ENCODE data around the gene COPS2. TPM values are rescaled to one million over a fixed set of nuclear protein-coding genes. Genes with fewer than 3 reads are reported as not detected.

Gene COPS2
- total RNA-seq, 1 donor = 85.9 TPM

DNA sequence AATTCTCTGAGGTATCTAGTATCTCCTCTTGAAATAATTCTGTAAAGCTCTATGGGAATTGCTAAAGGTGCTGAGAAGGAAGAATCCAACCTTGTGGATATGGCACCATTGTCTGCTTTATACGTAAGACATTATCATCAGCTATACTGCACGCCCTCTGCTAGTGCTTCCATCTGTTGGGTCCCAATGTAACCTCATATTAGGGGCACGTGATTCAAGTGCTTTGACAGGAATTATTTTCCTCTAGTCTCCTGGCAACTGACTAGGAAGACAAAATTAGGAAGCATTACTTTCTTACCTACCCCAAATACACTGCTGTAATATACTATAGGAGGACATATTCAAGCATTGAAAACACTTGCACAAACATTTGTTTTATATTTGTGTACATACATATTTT lies 24.0 kb downstream of the COPS2 start:
- no peak overlapping the region for H3K4me3 ChIP-seq (ENCODE audit: low read depth, low read length)
- TF ChIP-seq, protein P1, sequence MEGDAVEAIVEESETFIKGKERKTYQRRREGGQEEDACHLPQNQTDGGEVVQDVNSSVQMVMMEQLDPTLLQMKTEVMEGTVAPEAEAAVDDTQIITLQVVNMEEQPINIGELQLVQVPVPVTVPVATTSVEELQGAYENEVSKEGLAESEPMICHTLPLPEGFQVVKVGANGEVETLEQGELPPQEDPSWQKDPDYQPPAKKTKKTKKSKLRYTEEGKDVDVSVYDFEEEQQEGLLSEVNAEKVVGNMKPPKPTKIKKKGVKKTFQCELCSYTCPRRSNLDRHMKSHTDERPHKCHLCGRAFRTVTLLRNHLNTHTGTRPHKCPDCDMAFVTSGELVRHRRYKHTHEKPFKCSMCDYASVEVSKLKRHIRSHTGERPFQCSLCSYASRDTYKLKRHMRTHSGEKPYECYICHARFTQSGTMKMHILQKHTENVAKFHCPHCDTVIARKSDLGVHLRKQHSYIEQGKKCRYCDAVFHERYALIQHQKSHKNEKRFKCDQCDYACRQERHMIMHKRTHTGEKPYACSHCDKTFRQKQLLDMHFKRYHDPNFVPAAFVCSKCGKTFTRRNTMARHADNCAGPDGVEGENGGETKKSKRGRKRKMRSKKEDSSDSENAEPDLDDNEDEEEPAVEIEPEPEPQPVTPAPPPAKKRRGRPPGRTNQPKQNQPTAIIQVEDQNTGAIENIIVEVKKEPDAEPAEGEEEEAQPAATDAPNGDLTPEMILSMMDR (IDR thresholded peaks at IDR 0.05; ENCODE audit: insufficient read depth, low read depth, low read length) = no peak
- DNase-seq (ENCODE audit: low read depth) = no peak

DNA sequence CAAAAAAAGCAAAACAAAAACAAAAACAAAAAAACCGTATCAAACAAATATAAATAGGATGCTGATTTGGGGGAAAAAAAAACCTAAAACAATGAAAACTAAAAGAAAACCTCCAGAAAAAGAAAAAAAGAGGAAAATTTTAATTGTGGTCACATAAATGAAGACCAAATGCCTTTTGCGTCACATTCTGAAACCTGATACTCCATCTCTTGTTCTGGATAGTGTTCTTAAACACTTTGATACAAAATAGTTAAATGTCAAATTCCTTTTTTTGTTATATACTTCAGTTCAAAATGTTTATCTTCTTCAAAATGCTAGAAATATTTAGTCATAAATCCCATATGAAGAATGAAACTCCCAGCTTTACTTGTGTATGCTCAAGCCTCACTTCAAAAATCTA lies 31.0 kb downstream of the COPS2 start:
- peak; percentile 55 for DNase-seq (ENCODE audit: low read depth)
- TF ChIP-seq, protein P1 (IDR thresholded peaks at IDR 0.05; ENCODE audit: insufficient read depth, low read depth, low read length) = no peak
- no peak overlapping the region for H3K4me3 ChIP-seq (ENCODE audit: low read depth, low read length)

DNA sequence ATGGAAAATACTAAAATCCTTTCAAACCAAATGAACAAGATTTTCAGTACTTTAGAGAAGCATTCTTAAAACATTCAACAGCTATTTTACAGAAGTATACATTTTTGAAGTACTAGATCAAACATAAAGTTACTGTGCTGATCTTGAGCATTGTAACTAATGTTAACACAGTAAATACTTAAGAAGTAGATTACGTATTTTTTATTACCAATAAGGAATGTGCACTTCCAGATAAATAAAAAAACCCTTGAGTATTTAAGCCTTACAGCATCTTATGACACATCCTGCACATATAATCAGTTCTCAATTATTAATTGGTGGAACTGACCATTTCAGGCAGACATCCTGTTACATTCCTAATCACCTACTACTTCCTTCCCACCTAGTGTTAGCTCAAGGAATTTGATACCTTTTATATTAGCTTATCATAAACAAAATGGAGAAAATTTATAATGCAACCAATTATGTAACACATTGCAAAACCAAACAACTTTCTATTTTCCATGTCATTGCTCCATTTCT lies 32.8 kb downstream of the COPS2 start:
- TF ChIP-seq, protein P1 (IDR thresholded peaks at IDR 0.05; ENCODE audit: insufficient read depth, low read depth, low read length) = no peak
- DNase-seq (ENCODE audit: low read depth) = peak; percentile 15
- no peak overlapping the region for H3K4me3 ChIP-seq (ENCODE audit: low read depth, low read length)

DNA sequence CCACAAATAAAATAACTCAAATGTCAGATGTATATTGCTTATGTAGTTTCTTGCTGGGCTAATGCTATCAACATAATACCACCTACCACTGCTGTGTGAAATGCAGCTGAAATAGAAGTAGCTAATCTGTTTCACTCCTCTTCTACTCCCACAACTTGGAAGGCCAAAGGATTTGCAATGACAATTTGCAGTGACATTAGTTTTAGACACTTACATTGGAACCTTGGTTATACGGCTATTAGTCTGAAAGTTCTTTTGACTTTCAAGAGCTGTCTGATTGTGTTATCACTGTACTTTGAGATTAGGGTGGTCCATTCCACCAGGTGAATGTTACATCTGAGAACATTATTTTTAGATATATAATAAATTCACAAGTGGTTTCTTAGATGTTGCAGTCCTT lies 33.5 kb downstream of the COPS2 start:
- no peak for DNase-seq (ENCODE audit: low read depth)
- H3K4me3 ChIP-seq (ENCODE audit: low read depth, low read length) = no peak overlapping the region
- TF ChIP-seq, protein P1 (IDR thresholded peaks at IDR 0.05; ENCODE audit: insufficient read depth, low read depth, low read length) = no peak

DNA sequence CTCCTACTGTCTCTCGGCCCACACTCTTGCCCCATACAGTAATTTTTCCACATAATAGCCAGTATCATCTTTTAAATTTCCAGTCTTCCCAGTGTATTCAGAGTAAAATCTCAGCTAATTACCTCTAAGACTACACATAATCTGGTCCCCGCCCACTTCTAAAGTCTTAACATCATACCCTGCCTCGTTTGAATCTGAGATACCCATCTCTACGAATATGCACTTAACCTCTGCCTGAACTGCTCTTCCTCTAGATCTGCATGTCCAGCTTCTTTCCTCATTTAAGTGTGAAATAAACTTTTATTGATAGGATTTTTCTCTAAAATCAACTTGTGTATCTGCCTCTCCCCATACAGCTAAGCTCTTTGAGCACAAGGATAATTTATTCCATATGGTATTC lies 34.6 kb downstream of the COPS2 start:
- DNase-seq (ENCODE audit: low read depth) = no peak
- H3K4me3 ChIP-seq (ENCODE audit: low read depth, low read length) = no peak overlapping the region
- TF ChIP-seq, protein P1 (IDR thresholded peaks at IDR 0.05; ENCODE audit: insufficient read depth, low read depth, low read length) = no peak

DNA sequence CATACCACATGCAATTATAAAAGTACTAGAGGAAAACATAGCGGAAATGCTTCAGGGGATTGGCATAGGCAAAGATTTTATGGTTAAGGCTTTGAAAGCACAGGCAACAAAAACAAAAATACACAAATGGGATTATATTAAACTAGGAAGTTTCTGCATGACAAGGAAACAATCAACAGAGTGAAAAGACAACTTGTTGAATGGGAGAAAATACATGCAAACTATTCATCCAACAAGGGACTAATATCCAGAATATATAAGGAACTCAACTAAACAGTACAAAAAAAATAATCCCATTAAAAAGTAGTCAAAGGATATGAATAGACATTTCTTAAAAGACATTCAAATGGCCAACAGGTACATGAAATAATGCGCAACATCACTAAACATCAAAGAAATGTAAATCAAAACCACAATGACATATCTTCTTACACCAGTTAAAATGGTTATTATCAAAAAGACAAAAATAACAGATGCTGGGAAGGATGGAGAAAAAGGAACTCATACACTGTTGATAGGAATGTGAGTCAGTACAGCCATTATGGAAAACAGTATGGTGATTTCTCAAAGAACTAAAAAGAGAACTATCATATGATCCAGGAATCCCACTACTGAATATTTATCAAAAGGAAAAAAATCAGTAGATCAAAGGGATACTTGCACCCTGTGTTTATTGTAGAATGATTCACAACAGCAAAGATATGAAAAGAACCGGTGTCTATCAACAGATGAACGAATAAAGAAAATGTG lies 39.1 kb downstream of the COPS2 start:
- no peak overlapping the region for H3K4me3 ChIP-seq (ENCODE audit: low read depth, low read length)
- TF ChIP-seq, protein P1 (IDR thresholded peaks at IDR 0.05; ENCODE audit: insufficient read depth, low read depth, low read length) = no peak

More for the DNA sequence above, 39.1 kb downstream of the COPS2 start:
- DNase-seq (ENCODE audit: low read depth) = no peak

All from fibroblast of villous mesenchyme (primary cell).